GM12874 (cell line): Measurements from ENCODE around the gene DLGAP3.

ENCODE experiments used
- TF ChIP-seq, protein P1 (sequence below): IDR thresholded peaks from 2 replicates; pipeline ENCODE4 v1.5.1; 2011; ENCODE audit warnings: low read depth, mild to moderate bottlenecking, control low read depth, low read length, moderate library complexity; ENCODE audit not compliant: insufficient read depth

Gene DLGAP3

DNA sequence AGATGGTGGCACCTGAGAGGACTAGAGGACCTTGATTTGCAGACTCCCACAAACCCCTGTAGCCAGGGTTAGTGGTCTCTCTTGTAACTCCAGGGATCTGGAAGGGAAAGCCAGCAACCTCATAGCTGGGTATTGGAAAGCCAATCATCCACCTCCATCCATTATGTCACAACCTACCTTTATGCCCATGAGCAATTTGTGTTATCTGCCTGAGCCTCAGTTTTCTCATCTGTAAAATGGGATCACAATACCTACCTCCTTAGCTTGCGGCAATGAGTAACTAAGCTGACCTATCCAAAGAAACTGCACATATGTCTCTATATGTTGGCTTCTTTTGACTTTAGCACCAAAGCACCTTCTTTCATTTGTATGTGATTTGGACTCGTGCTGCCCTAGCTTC is 14.5 kb downstream of the DLGAP3 start:
- TF ChIP-seq, protein P1, sequence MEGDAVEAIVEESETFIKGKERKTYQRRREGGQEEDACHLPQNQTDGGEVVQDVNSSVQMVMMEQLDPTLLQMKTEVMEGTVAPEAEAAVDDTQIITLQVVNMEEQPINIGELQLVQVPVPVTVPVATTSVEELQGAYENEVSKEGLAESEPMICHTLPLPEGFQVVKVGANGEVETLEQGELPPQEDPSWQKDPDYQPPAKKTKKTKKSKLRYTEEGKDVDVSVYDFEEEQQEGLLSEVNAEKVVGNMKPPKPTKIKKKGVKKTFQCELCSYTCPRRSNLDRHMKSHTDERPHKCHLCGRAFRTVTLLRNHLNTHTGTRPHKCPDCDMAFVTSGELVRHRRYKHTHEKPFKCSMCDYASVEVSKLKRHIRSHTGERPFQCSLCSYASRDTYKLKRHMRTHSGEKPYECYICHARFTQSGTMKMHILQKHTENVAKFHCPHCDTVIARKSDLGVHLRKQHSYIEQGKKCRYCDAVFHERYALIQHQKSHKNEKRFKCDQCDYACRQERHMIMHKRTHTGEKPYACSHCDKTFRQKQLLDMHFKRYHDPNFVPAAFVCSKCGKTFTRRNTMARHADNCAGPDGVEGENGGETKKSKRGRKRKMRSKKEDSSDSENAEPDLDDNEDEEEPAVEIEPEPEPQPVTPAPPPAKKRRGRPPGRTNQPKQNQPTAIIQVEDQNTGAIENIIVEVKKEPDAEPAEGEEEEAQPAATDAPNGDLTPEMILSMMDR: no peak

DNA sequence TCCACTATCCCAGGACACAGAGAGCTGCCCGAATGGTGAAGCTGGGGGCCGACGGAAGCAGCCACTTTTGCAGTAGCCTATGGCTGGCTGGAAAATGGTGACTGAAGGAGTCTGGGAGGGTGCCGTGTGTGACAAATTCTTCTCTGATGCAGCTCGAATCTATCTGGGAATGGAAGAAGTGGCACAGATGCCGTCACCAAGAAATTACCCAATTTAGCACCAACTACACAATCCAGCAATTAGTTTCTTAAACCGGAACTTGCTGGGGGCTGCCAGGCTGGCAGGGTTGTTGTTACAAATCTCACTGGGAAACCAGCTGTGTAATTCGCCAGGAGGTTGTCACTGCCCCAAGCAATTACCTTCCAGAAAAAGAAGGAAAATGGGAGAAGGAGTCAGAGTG is 18.0 kb downstream of the DLGAP3 start:
- TF ChIP-seq, protein P1: no peak

DNA sequence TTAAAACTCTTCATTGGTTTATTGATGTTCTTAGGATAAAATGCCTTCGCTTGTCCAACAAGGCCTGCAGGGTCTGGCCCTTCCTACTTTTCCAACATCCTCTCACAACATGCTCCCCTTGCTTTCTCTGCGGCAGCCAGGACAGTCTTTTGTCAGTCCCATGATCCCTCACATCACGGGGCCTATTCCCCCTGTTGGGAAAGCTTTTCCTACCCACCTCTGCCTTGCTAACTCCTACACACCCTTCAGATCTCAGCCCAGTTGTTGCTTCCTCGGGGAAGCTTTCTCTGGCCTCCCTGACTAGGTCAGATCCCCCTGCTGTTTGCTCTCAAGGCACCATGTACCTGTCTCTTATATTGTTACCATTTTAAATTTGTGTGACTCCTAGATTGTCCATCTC is 19.0 kb downstream of the DLGAP3 start:
- TF ChIP-seq, protein P1: no peak

DNA sequence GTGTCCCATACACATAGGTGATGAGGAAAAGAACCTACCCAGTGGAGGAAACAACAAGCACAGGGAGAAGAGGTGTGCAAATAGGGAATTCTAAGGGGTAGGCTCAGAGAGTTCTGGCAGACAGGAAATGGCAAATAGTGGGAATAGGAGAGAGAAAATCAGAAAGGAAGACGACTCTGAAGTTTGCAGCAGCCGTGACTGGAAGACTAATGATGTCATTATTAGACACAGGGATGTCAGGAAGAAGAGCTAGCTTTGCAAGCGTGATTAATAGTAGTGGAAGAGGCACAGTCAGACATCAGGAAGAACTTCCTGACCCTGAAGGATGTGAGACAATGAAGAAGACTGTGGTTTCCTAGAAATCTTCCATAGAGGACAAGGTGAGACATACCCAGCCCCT is 21.1 kb downstream of the DLGAP3 start:
- TF ChIP-seq, protein P1: no peak

DNA sequence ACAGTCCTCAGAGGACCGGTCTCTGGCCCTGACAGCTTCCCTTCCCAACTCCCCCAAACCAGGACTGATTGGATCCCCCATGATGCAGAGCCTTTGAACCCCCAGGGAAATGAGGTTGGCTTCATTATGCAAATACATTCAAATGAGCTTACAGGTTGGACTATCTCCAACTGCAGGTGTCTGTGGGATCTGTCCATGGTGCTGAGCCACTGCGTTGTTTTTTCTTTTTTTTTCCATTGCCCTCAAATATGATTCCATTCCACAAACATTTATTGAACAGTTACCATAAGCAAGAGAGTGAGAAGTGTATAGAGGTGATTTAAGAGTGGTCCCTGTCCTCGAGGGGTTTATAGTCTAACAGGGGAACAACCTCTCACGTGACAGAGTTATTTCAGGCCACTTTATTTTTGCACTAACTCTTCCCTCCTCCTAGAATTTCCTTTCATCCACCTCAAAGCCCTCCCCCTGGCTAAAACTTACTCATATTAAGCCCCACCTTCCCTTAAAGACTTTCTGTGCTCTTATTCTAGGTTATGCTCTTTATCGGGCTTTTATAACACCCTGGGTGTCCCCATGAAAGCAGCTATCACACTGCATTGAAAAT is 21.9 kb downstream of the DLGAP3 start:
- TF ChIP-seq, protein P1: no peak

DNA sequence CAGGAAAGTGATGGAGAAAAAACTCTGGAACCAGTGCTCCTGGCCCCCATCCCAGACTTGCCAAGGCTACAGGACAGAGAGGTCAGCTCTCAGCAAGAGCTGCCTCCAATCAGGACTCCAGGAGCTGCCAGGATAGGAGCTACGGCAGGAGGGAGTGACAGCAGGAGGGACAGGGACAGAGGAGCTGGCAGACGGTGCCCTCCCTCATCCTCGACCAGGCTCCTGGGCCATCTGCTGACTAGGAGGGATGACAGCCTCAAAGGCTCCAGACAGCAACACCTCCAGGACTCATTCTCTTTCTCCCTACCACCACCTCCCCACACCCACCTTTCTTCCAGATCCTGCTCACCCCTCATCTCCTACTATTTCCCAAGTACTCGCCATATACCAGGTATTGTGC is 22.7 kb downstream of the DLGAP3 start:
- TF ChIP-seq, protein P1: no peak

DNA sequence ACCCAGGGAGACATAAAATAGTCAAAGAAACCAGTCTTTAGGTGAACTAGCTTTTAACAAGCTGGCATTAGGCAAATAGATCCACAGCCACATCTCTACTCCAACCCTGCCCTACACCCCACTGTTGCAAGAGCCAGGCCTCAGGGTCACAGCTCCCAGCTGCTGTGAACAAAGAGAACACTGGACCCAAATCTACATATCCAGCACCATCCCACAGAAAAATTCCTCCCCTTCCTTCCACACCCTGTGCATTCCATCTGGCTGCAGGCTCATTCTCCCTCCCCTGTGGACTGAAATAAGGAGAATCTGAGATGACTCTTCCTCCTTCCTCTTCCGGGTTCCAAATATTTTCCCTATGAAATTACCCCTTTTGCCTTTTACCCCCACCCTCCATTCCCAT is 23.2 kb downstream of the DLGAP3 start:
- TF ChIP-seq, protein P1: no peak
